Neural cell (in vitro differentiated cells): Measurements from ENCODE around the gene IL23A.

Experiments
- CTCF ChIP-seq: fragments of 450-650 bp; IDR thresholded peaks from 2 replicates; pipeline ENCODE4 v1.5.1; 2014; ENCODE audit warnings: antibody characterized with exemption, mild to moderate bottlenecking, moderate library complexity; ENCODE audit not compliant: poor library complexity, severe bottlenecking
- EZH2 ChIP-seq: fragments of 200-600, 300-800 bp; shearing (Covaris generic), sonication (generic); IDR thresholded peaks from 2 replicates; pipeline ENCODE4 v1.6.1; 2014; ENCODE audit warnings: antibody characterized with exemption, low read length, borderline replicate concordance, mild to moderate bottlenecking; ENCODE audit not compliant: insufficient read depth, poor library complexity, severe bottlenecking
- MXI1 ChIP-seq: fragments of 450-650 bp; conservative IDR thresholded peaks from 2 replicates; pipeline ENCODE4 v1.6.1; 2014; ENCODE audit warnings: antibody characterized with exemption, mild to moderate bottlenecking; ENCODE audit not compliant: poor library complexity, severe bottlenecking

GRCh38 chr12:56389412-56389811 lies 50.7 kb downstream of the IL23A start:
- TF ChIP-seq CTCF (no peak), EZH2 (no peak), MXI1 (no peak)
